Mucosa of rectum (tissue), 2 donors: Measurements from ENCODE around the gene LNP1.

Experiments used
- H3K27ac ChIP-seq, 2 donors: one replicate each; pipeline ENCODE4 v1.7.0; 2013; ENCODE audit warnings: inconsistent platforms in 2 of 2, low read depth in 2 of 2, low read length in 2 of 2
- H3K27me3 ChIP-seq, 2 donors: one replicate each; pipeline ENCODE4 v1.7.0; 2013; ENCODE audit warnings: low read length in 2 of 2; ENCODE audit not compliant: control insufficient read depth in 2 of 2, insufficient read depth in 2 of 2
- H3K36me3 ChIP-seq, 2 donors: one replicate each; pipeline ENCODE4 v1.7.0; 2013; ENCODE audit warnings: low read length in 2 of 2; ENCODE audit not compliant: control insufficient read depth in 2 of 2, insufficient read depth in 2 of 2
- H3K4me1 ChIP-seq, 2 donors: one replicate each; pipeline ENCODE4 v1.7.0; 2013; ENCODE audit warnings: low read length in 2 of 2, mild to moderate bottlenecking in 1 of 2; ENCODE audit not compliant: control insufficient read depth in 2 of 2, insufficient read depth in 2 of 2
- H3K4me3 ChIP-seq, 2 donors: one replicate each; pipeline ENCODE4 v1.7.0; 2013; ENCODE audit warnings: low read length in 2 of 2
- H3K9ac ChIP-seq, 2 donors: one replicate each; pipeline ENCODE4 v1.7.0; 2013; ENCODE audit warnings: low read length in 2 of 2, low read depth in 1 of 2, mild to moderate bottlenecking in 1 of 2
- H3K9me3 ChIP-seq, 2 donors: one replicate each; pipeline ENCODE4 v1.7.0; 2013; ENCODE audit warnings: low read length in 2 of 2; ENCODE audit not compliant: control insufficient read depth in 2 of 2
- donor health status: healthy.
- donor health status: Normal muscosa, but diverticular disease.

Gene LNP1

GRCh38 chr3:100411091-100411982 lies 10.0 kb downstream of the LNP1 start:
- H3K4me1 ChIP-seq = no peaks in the 10 kb centered on the region
- no peak overlapping the region for H3K9ac ChIP-seq
- no peak overlapping the region for H3K27ac ChIP-seq
- no peaks in the 10 kb centered on the region for H3K27me3 ChIP-seq
- H3K4me3 ChIP-seq = no peak overlapping the region
- H3K9me3 ChIP-seq = no peaks in the 10 kb centered on the region
- H3K36me3 ChIP-seq = no peaks in the 10 kb centered on the region

DNA sequence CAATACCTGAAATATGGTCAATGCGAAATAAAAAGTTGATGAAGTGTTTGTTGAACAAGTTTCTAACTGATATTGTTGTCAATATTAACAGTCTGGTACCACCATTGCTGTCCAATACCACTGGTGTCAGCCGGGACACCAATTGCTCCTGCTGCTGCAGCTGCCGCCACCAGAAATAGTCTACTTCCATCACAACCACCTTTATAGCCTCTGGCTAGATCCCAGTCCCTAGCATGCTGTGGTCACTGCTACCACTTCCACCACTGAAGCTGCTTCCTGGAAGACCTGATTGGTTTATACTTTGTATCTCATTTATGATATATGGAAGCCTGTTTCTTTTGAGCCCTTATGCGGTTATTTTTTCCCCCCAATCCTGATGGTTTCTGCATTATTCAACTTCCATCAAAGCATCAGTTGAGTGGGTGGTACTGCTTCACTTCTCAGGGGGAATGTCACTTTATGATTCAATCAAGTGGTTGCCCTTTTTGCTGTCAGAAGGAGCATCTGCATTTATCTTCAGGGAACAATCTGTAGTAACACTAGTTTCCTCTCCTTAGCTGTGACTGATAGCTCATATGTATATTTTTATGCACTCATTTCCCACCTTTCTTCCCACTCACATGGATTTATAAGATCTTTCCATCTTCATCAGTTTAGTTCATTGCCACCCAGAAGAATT lies 11.7 kb downstream of the LNP1 start:
- no peak overlapping the region for H3K4me3 ChIP-seq
- H3K27me3 ChIP-seq = no peaks in the 10 kb centered on the region
- no peak overlapping the region for H3K27ac ChIP-seq
- no peaks in the 10 kb centered on the region for H3K4me1 ChIP-seq
- H3K36me3 ChIP-seq = no peaks in the 10 kb centered on the region
- H3K9ac ChIP-seq = no peak overlapping the region
- no peaks in the 10 kb centered on the region for H3K9me3 ChIP-seq

DNA sequence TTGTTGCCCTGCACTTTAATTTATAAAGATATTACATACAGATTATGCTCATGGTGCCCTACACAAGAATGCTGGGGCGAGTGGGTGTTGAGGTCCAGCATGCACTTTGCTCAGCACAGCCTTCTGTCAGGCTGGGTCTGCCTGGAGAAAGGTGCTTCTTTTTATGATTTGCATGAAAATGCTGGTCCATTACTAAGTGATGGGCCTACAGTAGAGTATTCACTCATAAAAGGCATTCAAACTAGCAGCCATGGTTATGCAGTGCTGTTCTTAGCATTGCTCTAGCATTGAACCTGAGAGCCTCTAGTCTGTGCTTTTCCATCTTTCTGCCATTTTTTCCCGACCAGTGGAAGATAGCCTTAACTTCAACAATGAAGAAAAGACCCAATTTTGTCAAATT lies 12.3 kb downstream of the LNP1 start:
- Histone ChIP-seq H3K36me3 (no peaks in the 10 kb centered on the region), H3K9ac (no peak overlapping the region), H3K4me3 (no peak overlapping the region), H3K27me3 (no peaks in the 10 kb centered on the region), H3K9me3 (no peaks in the 10 kb centered on the region), H3K27ac (no peak overlapping the region), H3K4me1 (no peaks in the 10 kb centered on the region)

- H3K9me3 ChIP-seq = no peaks in the 10 kb centered on the region
- H3K27me3 ChIP-seq = no peaks in the 10 kb centered on the region
- H3K4me3 ChIP-seq = no peak overlapping the region
- no peaks in the 10 kb centered on the region for H3K36me3 ChIP-seq
- H3K4me1 ChIP-seq = no peaks in the 10 kb centered on the region
- no peak overlapping the region for H3K9ac ChIP-seq
- no peak overlapping the region for H3K27ac ChIP-seq
Measured at GRCh38 chr3:100416176-100416575, 14.8 kb downstream of the LNP1 start.

- no peaks in the 10 kb centered on the region for H3K9me3 ChIP-seq
- H3K4me1 ChIP-seq = no peaks in the 10 kb centered on the region
- no peaks in the 10 kb centered on the region for H3K36me3 ChIP-seq
- H3K27me3 ChIP-seq = no peaks in the 10 kb centered on the region
- no peak overlapping the region for H3K9ac ChIP-seq
- H3K27ac ChIP-seq = no peak overlapping the region
- H3K4me3 ChIP-seq = no peak overlapping the region
Measured at GRCh38 chr3:100416863-100417262, 15.5 kb downstream of the LNP1 start.

DNA sequence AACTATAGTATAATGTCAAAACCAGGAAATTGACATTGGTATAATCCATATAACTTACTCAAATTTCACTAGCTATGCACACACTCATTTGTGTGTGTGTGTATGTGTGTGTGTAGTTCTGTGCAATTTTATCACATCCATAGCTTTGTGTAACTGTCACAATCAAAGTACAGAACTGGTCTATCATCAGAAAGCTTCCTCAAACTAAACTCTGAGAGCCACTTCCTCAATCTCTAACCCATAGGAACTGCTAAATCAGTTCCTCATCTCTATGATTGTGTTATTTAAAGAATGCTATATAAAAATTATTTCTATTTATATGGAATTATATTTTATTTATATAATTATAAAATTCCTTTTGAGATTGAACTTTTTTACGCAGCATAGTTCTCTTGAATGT lies 18.1 kb downstream of the LNP1 start:
- Histone ChIP-seq H3K27me3 (no peaks in the 10 kb centered on the region), H3K9me3 (no peaks in the 10 kb centered on the region), H3K36me3 (no peaks in the 10 kb centered on the region), H3K27ac (no peak overlapping the region), H3K4me3 (no peak overlapping the region), H3K9ac (no peak overlapping the region), H3K4me1 (no peaks in the 10 kb centered on the region)

DNA sequence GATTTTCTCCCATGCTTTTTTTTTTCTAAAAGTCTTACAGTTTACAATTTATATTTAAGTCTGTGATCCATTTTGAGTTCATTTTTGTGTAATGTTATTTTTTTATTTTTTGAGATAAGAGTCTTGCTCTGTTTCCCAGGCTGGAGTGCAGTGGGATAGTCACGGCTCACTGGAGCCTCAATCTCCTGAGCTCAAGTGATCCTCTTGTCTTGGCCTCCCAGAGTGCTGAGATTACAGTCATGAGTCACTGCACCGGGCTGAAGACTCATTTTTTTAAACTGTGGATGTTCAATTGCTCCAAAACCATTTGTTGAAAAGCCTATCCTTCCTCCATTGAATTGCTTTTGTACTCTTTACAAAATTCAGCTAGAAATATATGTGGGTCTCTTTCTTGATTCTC lies 19.5 kb downstream of the LNP1 start:
- H3K9ac ChIP-seq = no peak overlapping the region
- H3K4me1 ChIP-seq = peaks cover under 1 to 3% of the 10 kb centered on the region in 2 donors
- no peak overlapping the region for H3K4me3 ChIP-seq
- H3K27me3 ChIP-seq = no peaks in the 10 kb centered on the region
- H3K27ac ChIP-seq = no peak overlapping the region
- no peaks in the 10 kb centered on the region for H3K9me3 ChIP-seq
- H3K36me3 ChIP-seq = no peaks in the 10 kb centered on the region

DNA sequence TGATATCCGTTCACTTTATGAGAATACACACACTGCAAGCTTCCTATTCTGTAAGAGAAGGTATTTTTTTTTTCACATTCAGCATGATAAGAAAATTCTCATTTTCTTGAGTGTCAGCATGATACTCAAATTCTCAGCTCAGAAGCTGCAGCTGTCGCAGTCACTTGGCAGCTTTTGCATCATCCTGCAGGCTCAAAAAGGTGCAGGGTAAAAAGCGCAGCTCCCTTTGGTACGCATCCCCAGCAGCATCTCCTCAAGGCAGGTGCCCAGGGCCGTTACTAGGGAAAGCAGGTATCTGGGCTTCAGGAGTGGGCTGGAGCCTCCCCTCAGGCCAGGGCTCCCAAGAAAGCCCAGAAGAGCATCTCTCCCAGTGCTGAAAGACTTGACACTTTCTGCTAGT lies 22.3 kb downstream of the LNP1 start:
- Histone ChIP-seq H3K9me3 (no peaks in the 10 kb centered on the region), H3K27me3 (no peaks in the 10 kb centered on the region), H3K36me3 (no peaks in the 10 kb centered on the region), H3K9ac (no peak overlapping the region), H3K27ac (no peak overlapping the region), H3K4me1 (peaks cover 4 to 5% of the 10 kb centered on the region in 2 donors), H3K4me3 (no peak overlapping the region)

GRCh38 chr3:100424261-100424660 lies 22.9 kb downstream of the LNP1 start:
- Histone ChIP-seq H3K36me3 (no peaks in the 10 kb centered on the region), H3K27me3 (no peaks in the 10 kb centered on the region), H3K4me1 (peaks cover 4 to 5% of the 10 kb centered on the region in 2 donors), H3K9ac (no peak overlapping the region), H3K4me3 (no peak overlapping the region), H3K9me3 (no peaks in the 10 kb centered on the region), H3K27ac (no peak overlapping the region)

GRCh38 chr3:100425316-100425715 lies 24.0 kb downstream of the LNP1 start:
- H3K27me3 ChIP-seq = no peaks in the 10 kb centered on the region
- peaks cover 4 to 5% of the 10 kb centered on the region in 2 donors for H3K4me1 ChIP-seq
- H3K9me3 ChIP-seq = no peaks in the 10 kb centered on the region
- no peak overlapping the region for H3K9ac ChIP-seq
- H3K36me3 ChIP-seq = no peaks in the 10 kb centered on the region
- no peak overlapping the region for H3K4me3 ChIP-seq
- H3K27ac ChIP-seq = no peak overlapping the region
